22Rv1 (cell line): ENCODE data around the gene NACC1.

ENCODE experiments used
- ZFX ChIP-seq: fragments of 450-650 bp; IDR thresholded peaks from 2 replicates; pipeline ENCODE4 v1.6.1; 2017; ENCODE audit warnings: antibody characterized with exemption, borderline replicate concordance
- TF ChIP-seq, protein P1 (sequence below): fragments of 450-650 bp; IDR thresholded peaks from 2 replicates; pipeline ENCODE4 v1.5.1; 2017; ENCODE audit warnings: mild to moderate bottlenecking

DNA sequence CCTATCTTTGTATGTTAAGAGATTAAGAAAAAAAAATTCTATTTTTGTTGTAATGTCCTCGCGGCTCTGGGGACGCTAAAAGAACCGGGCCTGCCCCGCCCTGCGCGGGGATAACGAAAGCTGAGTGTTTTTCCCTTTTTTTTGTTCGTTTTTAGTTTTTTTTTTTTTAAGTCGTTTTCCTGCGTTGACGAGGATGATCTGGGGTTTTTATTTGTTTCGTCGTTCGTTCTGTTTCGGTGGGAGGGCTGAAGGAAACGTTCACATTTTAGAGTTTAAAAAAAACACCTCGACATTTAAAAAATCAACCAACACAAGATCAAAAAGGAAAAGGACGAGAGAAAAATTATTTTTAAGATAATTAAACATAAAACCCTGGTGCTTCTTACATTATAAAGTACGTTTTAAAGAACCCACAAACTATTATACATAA lies 21.0 kb upstream of the NACC1 start:
- TF ChIP-seq, protein P1, sequence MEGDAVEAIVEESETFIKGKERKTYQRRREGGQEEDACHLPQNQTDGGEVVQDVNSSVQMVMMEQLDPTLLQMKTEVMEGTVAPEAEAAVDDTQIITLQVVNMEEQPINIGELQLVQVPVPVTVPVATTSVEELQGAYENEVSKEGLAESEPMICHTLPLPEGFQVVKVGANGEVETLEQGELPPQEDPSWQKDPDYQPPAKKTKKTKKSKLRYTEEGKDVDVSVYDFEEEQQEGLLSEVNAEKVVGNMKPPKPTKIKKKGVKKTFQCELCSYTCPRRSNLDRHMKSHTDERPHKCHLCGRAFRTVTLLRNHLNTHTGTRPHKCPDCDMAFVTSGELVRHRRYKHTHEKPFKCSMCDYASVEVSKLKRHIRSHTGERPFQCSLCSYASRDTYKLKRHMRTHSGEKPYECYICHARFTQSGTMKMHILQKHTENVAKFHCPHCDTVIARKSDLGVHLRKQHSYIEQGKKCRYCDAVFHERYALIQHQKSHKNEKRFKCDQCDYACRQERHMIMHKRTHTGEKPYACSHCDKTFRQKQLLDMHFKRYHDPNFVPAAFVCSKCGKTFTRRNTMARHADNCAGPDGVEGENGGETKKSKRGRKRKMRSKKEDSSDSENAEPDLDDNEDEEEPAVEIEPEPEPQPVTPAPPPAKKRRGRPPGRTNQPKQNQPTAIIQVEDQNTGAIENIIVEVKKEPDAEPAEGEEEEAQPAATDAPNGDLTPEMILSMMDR: no peak
- TF ChIP-seq ZFX: no peak
